Neural crest cell (in vitro differentiated cells): Measurements from ENCODE around the gene TTF1. TPM values are rescaled to one million over a fixed set of nuclear protein-coding genes. Genes with fewer than 3 reads are reported as not detected.
A peak's percentile ranks its signal among the peaks of the same experiment; 100 is the strongest.

Experiments
- DNase-seq: peaks from one replicate; pipeline ENCODE4 v3.0.0; 2021; ENCODE audit warnings: low read depth, mixed read lengths, low spot score
- H3K27ac Mint-ChIP-seq: one replicate; pipeline ENCODE4 v1.8.0; 2021; ENCODE audit warnings: mild to moderate bottlenecking, mixed read lengths; ENCODE audit not compliant: unreplicated experiment
- H3K27me3 Mint-ChIP-seq: 2 replicates; pipeline ENCODE4 v1.8.0; 2021; ENCODE audit warnings: low read depth, mild to moderate bottlenecking, mixed read lengths
- H3K36me3 Mint-ChIP-seq: 2 replicates; pipeline ENCODE4 v1.8.0; 2021; ENCODE audit warnings: low read depth, mild to moderate bottlenecking, mixed read lengths
- H3K4me1 Mint-ChIP-seq: 2 replicates; pipeline ENCODE4 v1.8.0; 2021; ENCODE audit warnings: mixed read lengths
- H3K4me3 Mint-ChIP-seq: one replicate; pipeline ENCODE4 v1.8.0; 2021; ENCODE audit warnings: mild to moderate bottlenecking, mixed read lengths
- H3K9me3 Mint-ChIP-seq: 2 replicates; pipeline ENCODE4 v1.8.0; 2021; ENCODE audit warnings: mixed read lengths
- total RNA-seq: library from RNA; stranded (reverse); gene quantifications from 2 replicates; pipeline ENCODE4 v1.2.1, GENCODE V29; 2021
- TF ChIP-seq, protein P1 (sequence below): fragments of 200-600 bp; sonication (generic); conservative IDR thresholded peaks from 2 replicates; pipeline ENCODE4 v1.5.0; 2021; ENCODE audit warnings: antibody characterized with exemption, mild to moderate bottlenecking

Gene TTF1
- total RNA-seq, 1 donor from 2014 or later: 21.9 TPM

GRCh38 chr9:132408521-132408920 lies 1.9 kb upstream of the TTF1 start:
- no peak overlapping the region for H3K27ac Mint-ChIP-seq
- H3K27me3 Mint-ChIP-seq: peaks cover 45% of the 10 kb centered on the region
- no peaks in the 10 kb centered on the region for H3K9me3 Mint-ChIP-seq
- no peaks in the 10 kb centered on the region for H3K36me3 Mint-ChIP-seq
- H3K4me3 Mint-ChIP-seq: peak overlapping the region; percentile 32
- no peak for DNase-seq
- peaks cover 42% of the 10 kb centered on the region for H3K4me1 Mint-ChIP-seq
- TF ChIP-seq, protein P1, sequence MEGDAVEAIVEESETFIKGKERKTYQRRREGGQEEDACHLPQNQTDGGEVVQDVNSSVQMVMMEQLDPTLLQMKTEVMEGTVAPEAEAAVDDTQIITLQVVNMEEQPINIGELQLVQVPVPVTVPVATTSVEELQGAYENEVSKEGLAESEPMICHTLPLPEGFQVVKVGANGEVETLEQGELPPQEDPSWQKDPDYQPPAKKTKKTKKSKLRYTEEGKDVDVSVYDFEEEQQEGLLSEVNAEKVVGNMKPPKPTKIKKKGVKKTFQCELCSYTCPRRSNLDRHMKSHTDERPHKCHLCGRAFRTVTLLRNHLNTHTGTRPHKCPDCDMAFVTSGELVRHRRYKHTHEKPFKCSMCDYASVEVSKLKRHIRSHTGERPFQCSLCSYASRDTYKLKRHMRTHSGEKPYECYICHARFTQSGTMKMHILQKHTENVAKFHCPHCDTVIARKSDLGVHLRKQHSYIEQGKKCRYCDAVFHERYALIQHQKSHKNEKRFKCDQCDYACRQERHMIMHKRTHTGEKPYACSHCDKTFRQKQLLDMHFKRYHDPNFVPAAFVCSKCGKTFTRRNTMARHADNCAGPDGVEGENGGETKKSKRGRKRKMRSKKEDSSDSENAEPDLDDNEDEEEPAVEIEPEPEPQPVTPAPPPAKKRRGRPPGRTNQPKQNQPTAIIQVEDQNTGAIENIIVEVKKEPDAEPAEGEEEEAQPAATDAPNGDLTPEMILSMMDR: no peak

DNA sequence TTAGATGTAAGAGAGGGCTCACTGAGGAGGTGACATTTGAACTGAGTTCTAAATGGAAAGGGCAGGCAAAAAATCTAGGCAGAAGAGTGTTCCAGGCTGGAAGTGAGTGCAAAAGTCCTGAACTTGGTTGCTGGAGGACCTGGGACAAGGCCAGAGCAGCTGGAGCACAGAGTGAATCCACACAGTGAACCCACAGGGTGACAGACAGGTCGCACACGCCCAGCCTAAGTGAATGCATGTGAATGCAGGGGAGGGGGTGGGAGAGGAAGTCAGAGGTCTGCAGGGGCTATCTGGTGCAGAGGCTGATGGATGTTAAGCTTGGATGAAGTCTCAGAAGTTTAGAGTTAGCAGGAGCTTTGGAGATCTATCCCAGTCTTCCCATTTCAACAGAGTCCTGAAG lies 556 bp upstream of the TTF1 start:
- Mint-ChIP-seq H3K4me1 (peaks cover 42% of the 10 kb centered on the region), H3K9me3 (no peaks in the 10 kb centered on the region), H3K4me3 (peak overlapping the region; percentile 93), H3K27ac (no peak overlapping the region), H3K27me3 (peaks cover 34% of the 10 kb centered on the region), H3K36me3 (peaks cover 4% of the 10 kb centered on the region)
- TF ChIP-seq, protein P1: no peak
- DNase-seq: no peak

- TF ChIP-seq, protein P1: no peak
- no peak for DNase-seq
- Mint-ChIP-seq H3K4me1 (peaks cover 28% of the 10 kb centered on the region), H3K9me3 (no peaks in the 10 kb centered on the region), H3K4me3 (peak overlapping the region; percentile 47), H3K36me3 (peaks cover 12% of the 10 kb centered on the region), H3K27me3 (peaks cover 11% of the 10 kb centered on the region), H3K27ac (peak overlapping the region; percentile 4)
Measured at GRCh38 chr9:132404228-132404881, 2.3 kb downstream of the TTF1 start.

DNA sequence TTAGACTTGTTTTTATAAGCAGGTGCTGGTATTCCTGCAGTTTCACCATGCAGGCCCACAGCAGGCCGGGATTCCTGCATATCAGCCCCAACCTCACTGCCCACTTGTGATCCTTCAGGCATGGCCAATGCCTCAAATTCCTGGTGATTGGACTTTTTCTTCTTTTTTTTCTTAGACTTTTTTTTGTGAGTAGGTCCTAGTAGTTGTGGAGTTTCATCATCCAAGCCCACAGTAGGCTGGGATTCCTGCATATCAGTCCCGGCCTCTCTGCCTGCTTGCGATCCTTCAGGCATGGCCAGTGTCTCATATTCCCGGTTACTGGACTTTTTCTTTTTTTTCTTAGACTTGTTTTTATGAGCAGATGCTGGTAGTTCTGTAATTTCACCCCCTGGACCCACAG lies 4.8 kb downstream of the TTF1 start:
- Mint-ChIP-seq H3K9me3 (no peaks in the 10 kb centered on the region), H3K36me3 (peaks cover 16% of the 10 kb centered on the region), H3K27ac (no peak overlapping the region), H3K4me1 (peaks cover 23% of the 10 kb centered on the region), H3K27me3 (peaks cover 1% of the 10 kb centered on the region), H3K4me3 (no peak overlapping the region)
- TF ChIP-seq, protein P1: no peak
- no peak for DNase-seq

DNA sequence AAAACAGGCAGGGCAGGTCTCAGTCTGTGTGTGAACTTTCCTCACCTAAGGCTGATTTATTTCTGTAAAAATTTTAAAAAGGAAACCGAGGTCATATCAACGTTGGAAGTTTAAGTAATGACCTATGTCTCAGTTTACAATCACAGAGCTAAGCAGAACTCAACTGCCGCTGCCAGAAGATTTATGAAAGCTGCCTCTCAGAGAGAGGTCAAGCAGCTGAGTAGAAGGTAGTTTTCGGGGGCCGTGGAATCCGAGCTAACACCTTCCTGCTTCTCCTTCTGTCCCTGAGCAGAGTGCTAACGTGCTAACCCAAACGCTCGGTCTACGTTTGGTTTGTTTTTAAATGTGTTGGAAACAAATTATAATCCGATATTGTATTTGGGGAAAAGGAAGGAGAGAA lies 11.1 kb downstream of the TTF1 start:
- no peak overlapping the region for H3K4me3 Mint-ChIP-seq
- H3K9me3 Mint-ChIP-seq: no peaks in the 10 kb centered on the region
- no peaks in the 10 kb centered on the region for H3K4me1 Mint-ChIP-seq
- TF ChIP-seq, protein P1: no peak
- H3K27me3 Mint-ChIP-seq: no peaks in the 10 kb centered on the region
- no peak overlapping the region for H3K27ac Mint-ChIP-seq
- no peak for DNase-seq
- peaks cover 9% of the 10 kb centered on the region for H3K36me3 Mint-ChIP-seq
